Mammary epithelial cell (primary cell): Measurements from ENCODE around the gene SFT2D3.

Source experiments
- EZH2 ChIP-seq: IDR thresholded peaks from 2 replicates; pipeline ENCODE4 v1.6.1; 2012; ENCODE audit warnings: low read length, inconsistent platforms, borderline replicate concordance
- TF ChIP-seq, protein P1 (sequence below), 2 donors: IDR thresholded peaks in 1 of 2; conservative IDR thresholded peaks in 1 of 2; 2 replicates each; pipeline ENCODE4 v1.5.1; 2011 to 2012; ENCODE audit warnings: inconsistent platforms in 2 of 2, low read length in 2 of 2, mild to moderate bottlenecking in 2 of 2, control low read depth in 1 of 2, low read depth in 1 of 2; ENCODE audit not compliant: insufficient read depth in 1 of 2; ENCODE audit errors: extremely low read depth in 1 of 2

GRCh38 chr2:127670957-127671290 lies 30.4 kb upstream of the SFT2D3 start:
- TF ChIP-seq, protein P1, sequence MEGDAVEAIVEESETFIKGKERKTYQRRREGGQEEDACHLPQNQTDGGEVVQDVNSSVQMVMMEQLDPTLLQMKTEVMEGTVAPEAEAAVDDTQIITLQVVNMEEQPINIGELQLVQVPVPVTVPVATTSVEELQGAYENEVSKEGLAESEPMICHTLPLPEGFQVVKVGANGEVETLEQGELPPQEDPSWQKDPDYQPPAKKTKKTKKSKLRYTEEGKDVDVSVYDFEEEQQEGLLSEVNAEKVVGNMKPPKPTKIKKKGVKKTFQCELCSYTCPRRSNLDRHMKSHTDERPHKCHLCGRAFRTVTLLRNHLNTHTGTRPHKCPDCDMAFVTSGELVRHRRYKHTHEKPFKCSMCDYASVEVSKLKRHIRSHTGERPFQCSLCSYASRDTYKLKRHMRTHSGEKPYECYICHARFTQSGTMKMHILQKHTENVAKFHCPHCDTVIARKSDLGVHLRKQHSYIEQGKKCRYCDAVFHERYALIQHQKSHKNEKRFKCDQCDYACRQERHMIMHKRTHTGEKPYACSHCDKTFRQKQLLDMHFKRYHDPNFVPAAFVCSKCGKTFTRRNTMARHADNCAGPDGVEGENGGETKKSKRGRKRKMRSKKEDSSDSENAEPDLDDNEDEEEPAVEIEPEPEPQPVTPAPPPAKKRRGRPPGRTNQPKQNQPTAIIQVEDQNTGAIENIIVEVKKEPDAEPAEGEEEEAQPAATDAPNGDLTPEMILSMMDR (conservative IDR thresholded peaks at IDR 0.05 in 1 of 2, IDR thresholded peaks at IDR 0.05 in 1 of 2; ENCODE audit: extremely low read depth in 1 of 2, insufficient read depth in 1 of 2, low read depth in 1 of 2, low read length in 2 of 2) = no peak
- TF ChIP-seq EZH2 = no peak
